Liver (tissue), 9 donors: Measurements from ENCODE around the gene ZCCHC14. TPM values are rescaled to one million over a fixed set of nuclear protein-coding genes. Genes with fewer than 3 reads are reported as not detected.

Source experiments
- DNase-seq: peaks from one replicate; pipeline ENCODE4 v3.0.0-alpha.2; 2017; ENCODE audit warnings: low spot score
- H3K27ac ChIP-seq, 2 donors: one replicate each; pipeline ENCODE4 v1.7.0; 2013; ENCODE audit warnings: inconsistent platforms in 2 of 2, low read length in 2 of 2, control low read depth in 1 of 2, low read depth in 1 of 2, mild to moderate bottlenecking in 1 of 2
- H3K27me3 ChIP-seq, 4 donors: one replicate each; pipeline versions ENCODE4 v1.6.1 to v1.7.0; 2013; ENCODE audit warnings: low read length in 3 of 4, inconsistent platforms in 1 of 4, mild to moderate bottlenecking in 1 of 4, moderate library complexity in 1 of 4; ENCODE audit not compliant: control insufficient read depth in 4 of 4, insufficient read depth in 4 of 4
- H3K36me3 ChIP-seq, 4 donors: one replicate each; pipeline versions ENCODE4 v1.6.1 to v1.7.0; 2013; ENCODE audit warnings: low read length in 3 of 4, mild to moderate bottlenecking in 3 of 4, low read depth in 1 of 4, moderate library complexity in 1 of 4; ENCODE audit not compliant: control insufficient read depth in 4 of 4, insufficient read depth in 3 of 4
- H3K4me1 ChIP-seq, 4 donors: one replicate each; pipeline versions ENCODE4 v1.6.1 to v1.7.0; 2013; ENCODE audit warnings: low read length in 3 of 4, mild to moderate bottlenecking in 3 of 4, moderate library complexity in 1 of 4; ENCODE audit not compliant: control insufficient read depth in 4 of 4, insufficient read depth in 4 of 4
- H3K4me3 ChIP-seq, 3 donors: one replicate each; pipeline versions ENCODE4 v1.6.1 to v1.7.0; 2013; ENCODE audit warnings: low read length in 3 of 3, control low read depth in 1 of 3, low read depth in 1 of 3, mild to moderate bottlenecking in 1 of 3
- H3K9ac ChIP-seq, 2 donors: one replicate each; pipeline ENCODE4 v1.7.0; 2013; ENCODE audit warnings: low read length in 2 of 2, mild to moderate bottlenecking in 2 of 2, moderate library complexity in 2 of 2, control low read depth in 1 of 2, low read depth in 1 of 2
- H3K9me3 ChIP-seq, 4 donors: one replicate each; pipeline versions ENCODE4 v1.6.1 to v1.7.0; 2013; ENCODE audit warnings: low read length in 3 of 4; ENCODE audit not compliant: control insufficient read depth in 4 of 4
- ATF3 ChIP-seq: IDR thresholded peaks from 2 replicates; pipeline ENCODE4 v1.6.1; 2016; ENCODE audit warnings: antibody characterized with exemption
- CTCF ChIP-seq: fragments of 150-350 bp; IDR thresholded peaks from 2 replicates; pipeline ENCODE4 v1.5.1; 2017; ENCODE audit warnings: improper control_type of control experiment, low read depth, low read length; ENCODE audit not compliant: missing input control
- EGR1 ChIP-seq, 2 donors: IDR thresholded peaks; 2 replicates each; pipeline ENCODE4 v1.6.1; 2016 to 2018; ENCODE audit warnings: antibody characterized with exemption in 2 of 2, low read depth in 2 of 2
- FOXA1 ChIP-seq: IDR thresholded peaks from 2 replicates; pipeline ENCODE4 v1.6.1; 2016; ENCODE audit warnings: antibody characterized with exemption
- FOXA2 ChIP-seq: IDR thresholded peaks from 2 replicates; pipeline ENCODE4 v1.6.1; 2016; ENCODE audit warnings: antibody characterized with exemption
- GABPA ChIP-seq, 2 donors: IDR thresholded peaks in 1 of 2; conservative IDR thresholded peaks in 1 of 2; 2 replicates each; pipeline ENCODE4 v1.6.1; 2016; ENCODE audit warnings: antibody characterized with exemption in 2 of 2, mild to moderate bottlenecking in 1 of 2, moderate library complexity in 1 of 2
- HNF4A ChIP-seq, 2 donors: conservative IDR thresholded peaks; 2 replicates each; pipeline ENCODE4 v1.6.1; 2016; ENCODE audit warnings: antibody characterized with exemption in 2 of 2, mild to moderate bottlenecking in 2 of 2
- HNF4G ChIP-seq: IDR thresholded peaks from 2 replicates; pipeline ENCODE4 v1.6.1; 2016; ENCODE audit warnings: antibody characterized with exemption
- JUND ChIP-seq, 2 donors: IDR thresholded peaks; 2 replicates each; pipeline ENCODE4 v1.6.1; 2016; ENCODE audit warnings: antibody characterized with exemption in 2 of 2
- MAX ChIP-seq: IDR thresholded peaks from 2 replicates; pipeline ENCODE4 v1.6.1; 2016; ENCODE audit warnings: antibody characterized with exemption
- NR2F2 ChIP-seq: IDR thresholded peaks from 2 replicates; pipeline ENCODE4 v1.6.1; 2016; ENCODE audit warnings: antibody characterized with exemption
- RAD21 ChIP-seq, 2 donors: IDR thresholded peaks; 2 replicates each; pipeline ENCODE4 v1.6.1; 2016; ENCODE audit warnings: antibody characterized with exemption in 2 of 2, mild to moderate bottlenecking in 2 of 2
- REST ChIP-seq: IDR thresholded peaks from 2 replicates; pipeline ENCODE4 v1.6.1; 2016; ENCODE audit warnings: antibody characterized with exemption, mild to moderate bottlenecking
- RXRA ChIP-seq, 2 donors: IDR thresholded peaks; 2 replicates each; pipeline ENCODE4 v1.6.1; 2017 to 2018; ENCODE audit warnings: antibody characterized with exemption in 2 of 2, mild to moderate bottlenecking in 1 of 2
- SP1 ChIP-seq: IDR thresholded peaks from 2 replicates; pipeline ENCODE4 v1.6.1; 2018; ENCODE audit warnings: antibody characterized with exemption, mild to moderate bottlenecking
- TAF1 ChIP-seq: conservative IDR thresholded peaks from 2 replicates; pipeline ENCODE4 v1.6.1; 2016; ENCODE audit warnings: antibody characterized with exemption, mild to moderate bottlenecking
- YY1 ChIP-seq: IDR thresholded peaks from 2 replicates; pipeline ENCODE4 v1.6.1; 2016; ENCODE audit warnings: antibody characterized with exemption, mild to moderate bottlenecking
- ZBTB33 ChIP-seq: IDR thresholded peaks from 2 replicates; pipeline ENCODE4 v1.6.1; 2016; ENCODE audit warnings: antibody characterized with exemption
- WGBS: extraction: QIAGEN DNeasy Blood & Tissue Kit; methylation state at CpG from one replicate; pipeline ENCODE4 v1.1.7; 2013; 5-methylcytosine and 5-hydroxymethylcytosine counted together
- polyA plus RNA-seq, 2 donors: library from polyadenylated mRNA; stranded (reverse) in 1 of 2; unstranded in 1 of 2; fragments of 200-250 nt in 1 of 2; fragments of >200 nt in 1 of 2; fragmentation: Nextera tagmentation in 1 of 2; extraction: Ambion mirVana in 1 of 2; gene quantifications; one replicate each; pipeline versions ENCODE4 v1.2.1 to v1.2.3, GENCODE V29; 2013 to 2015
- total RNA-seq, 2 donors: library from RNA; depleted of rRNA; stranded (reverse); fragments of >200 nt; gene quantifications; one replicate each; pipeline ENCODE4 v1.2.3, GENCODE V29; 2014
- donor health status: healthy.
- donor health status: healthy.
- donor health status: healthy.
- donor health status: healthy.
- donor health status: healthy.

ZCCHC14 gene
- total and polyA plus RNA-seq, 4 donors, result 6.3 to 21.7 (median 8.0) TPM

GRCh38 chr16:87361916-87362619 is 130.8 kb downstream of the ZCCHC14 start:
- peaks cover 0 to 7% (median 6%) of the 10 kb centered on the region in 4 donors for H3K4me1 ChIP-seq
- H3K27ac ChIP-seq, result no peak overlapping the region
- H3K9ac ChIP-seq, result no peak overlapping the region
- WGBS, result 98% methylated on average over 8 of the region's 8 CpGs
- H3K36me3 ChIP-seq, result peaks cover 7 to 38% (median 34%) of the 10 kb centered on the region in 4 donors
- no peaks in the 10 kb centered on the region for H3K9me3 ChIP-seq
- H3K27me3 ChIP-seq, result no peaks in the 10 kb centered on the region
- no peak overlapping the region for H3K4me3 ChIP-seq
- TF ChIP-seq GABPA (IDR thresholded peaks at IDR 0.05 in 1 of 2, conservative IDR thresholded peaks at IDR 0.05 in 1 of 2) (no peak), RAD21 (IDR thresholded peaks at IDR 0.05) (no peak)
- no peak for DNase-seq

- peaks cover 7 to 42% (median 37%) of the 10 kb centered on the region in 4 donors for H3K36me3 ChIP-seq
- 98% methylated on average over 16 of the region's 16 CpGs for WGBS
Observed at GRCh38 chr16:87360862-87361610, 131.8 kb downstream of the ZCCHC14 start.

More at GRCh38 chr16:87360862-87361610, 131.8 kb downstream of the ZCCHC14 start:
- peaks cover 0 to 7% (median 6%) of the 10 kb centered on the region in 4 donors for H3K4me1 ChIP-seq
- H3K9me3 ChIP-seq, result no peaks in the 10 kb centered on the region
- H3K27me3 ChIP-seq, result no peaks in the 10 kb centered on the region
- H3K27ac ChIP-seq, result no peak overlapping the region
- H3K4me3 ChIP-seq, result no peak overlapping the region
- DNase-seq, result no peak
- no peak for TF ChIP-seq EGR1 (IDR thresholded peaks at IDR 0.05; ENCODE audit: low read depth in 2 of 2)
- no peak for TF ChIP-seq HNF4G
- TF ChIP-seq JUND (IDR thresholded peaks at IDR 0.05), result no peak
- TF ChIP-seq FOXA2, result no peak
- TF ChIP-seq NR2F2, result no peak
- TF ChIP-seq SP1, result no peak
- no peak for TF ChIP-seq HNF4A (conservative IDR thresholded peaks at IDR 0.05)
- TF ChIP-seq GABPA (IDR thresholded peaks at IDR 0.05 in 1 of 2, conservative IDR thresholded peaks at IDR 0.05 in 1 of 2), result no peak
- TF ChIP-seq ZBTB33, result no peak
- TF ChIP-seq RXRA (IDR thresholded peaks at IDR 0.05), result no peak
- TF ChIP-seq FOXA1, result no peak
- TF ChIP-seq MAX, result no peak
- no peak for TF ChIP-seq ATF3
- no peak for TF ChIP-seq REST
- no peak for TF ChIP-seq YY1
- TF ChIP-seq TAF1, result no peak
- no peak for TF ChIP-seq RAD21 (IDR thresholded peaks at IDR 0.05)
- TF ChIP-seq CTCF, result no peak
- no peak overlapping the region for H3K9ac ChIP-seq
